ENCODE measurements around the gene CDK5. TPM values are rescaled to one million over a fixed set of nuclear protein-coding genes. Genes with fewer than 3 reads are reported as not detected.

Gene CDK5
- total and polyA plus RNA-seq, 10 of the 15 experiments (the other 5 are each of a cell fraction or from before 2014, with no cell fraction given): 1.5 to 33.4 (median 21.6) TPM

- TF ChIP-seq E2F4 (IDR thresholded peaks at IDR 0.05; ENCODE audit: low read depth, low read length): no peak
- peak; percentile 97 for TF ChIP-seq SMARCA5 (IDR thresholded peaks at IDR 0.05)
- TF ChIP-seq CHD1 (IDR thresholded peaks at IDR 0.05; ENCODE audit: low read depth, low read length): no peak
- TF ChIP-seq LARP7 (IDR thresholded peaks at IDR 0.05): peak; percentile 64
- no peak; the same call in 1 of the 2 replicates for TF ChIP-seq BACH1 (IDR thresholded peaks at IDR 0.05; ENCODE audit: borderline replicate concordance)
- TF ChIP-seq ESRRA (IDR thresholded peaks at IDR 0.05; ENCODE audit: low read length): 0 out of 2 replicates have a peak, but pooled peaks have one; percentile 25
- peak; percentile 43; the same call in 1 of the 2 replicates for TF ChIP-seq YY1 (IDR thresholded peaks at IDR 0.05; ENCODE audit: low read depth, low read length)
- TF ChIP-seq CTCF (IDR thresholded peaks at IDR 0.05 in 2 of 3, conservative IDR thresholded peaks at IDR 0.05 in 1 of 3; ENCODE audit: control insufficient read depth in 2 of 3, extremely low read depth in 1 of 3, insufficient read depth in 1 of 3, low read depth in 3 of 3, low read length in 3 of 3): peak; percentile 77 to 99 (median 89)
- TF ChIP-seq CBFB (IDR thresholded peaks at IDR 0.05; ENCODE audit: low read depth): no peak
- no peak for TF ChIP-seq SUZ12 (IDR thresholded peaks at IDR 0.05; ENCODE audit: unreplicated experiment)
- no peak for TF ChIP-seq BCL11A (IDR thresholded peaks at IDR 0.05; ENCODE audit: low read depth, low read length)
- TF ChIP-seq ZNF274 (IDR thresholded peaks at IDR 0.05; ENCODE audit: insufficient read depth, insufficient read length): no peak
- no peak for TF ChIP-seq IRF5 (IDR thresholded peaks at IDR 0.05; ENCODE audit: borderline replicate concordance)
- TF ChIP-seq NFYB (IDR thresholded peaks at IDR 0.05; ENCODE audit: insufficient read depth, low read depth, low read length): peak; percentile 61; the same call in 1 of the 2 replicates
- peak; percentile 56; the same call in 1 of the 2 replicates for TF ChIP-seq HCFC1 (IDR thresholded peaks at IDR 0.05; ENCODE audit: low read length)
- TF ChIP-seq NBN (IDR thresholded peaks at IDR 0.05): peak; percentile 65; the same call in 1 of the 2 replicates
- TF ChIP-seq MEF2B (IDR thresholded peaks at IDR 0.05; ENCODE audit: partially characterized antibody, poor library complexity, severe bottlenecking): no peak
These were observed 49.0 kb downstream of the CDK5 start (continued) for GRCh38 chr7:151008511-151009323.
